HepG2 (cell line): ENCODE results near the gene CAMK4.

Source experiments
- CHCHD3 ChIP-seq: sonication (generic); formaldehyde crosslinking; IDR thresholded peaks from 2 replicates; pipeline ENCODE4 v1.8.0; 2022; ENCODE audit warnings: mild to moderate bottlenecking, missing genetic modification reagents, moderate library complexity
- EEA1 ChIP-seq: sonication (generic); formaldehyde crosslinking; IDR thresholded peaks from 2 replicates; pipeline ENCODE4 v1.5.1; 2020; ENCODE audit warnings: mild to moderate bottlenecking, missing genetic modification reagents, borderline replicate concordance
- EP300 ChIP-seq, 3 experiments: sonication (generic) in 1 of 3; formaldehyde crosslinking in 1 of 3; IDR thresholded peaks; 2 replicates each; pipeline versions ENCODE4 v1.5.1 to v1.6.1; 2011 to 2020; ENCODE audit warnings: low read depth in 2 of 3, low read length in 2 of 3, borderline replicate concordance in 1 of 3, improper control_type of control experiment in 1 of 3, mild to moderate bottlenecking in 1 of 3, missing genetic modification reagents in 1 of 3, moderate library complexity in 1 of 3
- KLF6 ChIP-seq: IDR thresholded peaks from 2 replicates; pipeline ENCODE4 v1.8.0; 2016; ENCODE audit warnings: missing biosample characterization, missing genetic modification reagents
- NCOA5 ChIP-seq: sonication (generic); formaldehyde crosslinking; IDR thresholded peaks from 2 replicates; pipeline ENCODE4 v1.4.0; 2020; ENCODE audit warnings: missing genetic modification reagents
- NFRKB ChIP-seq: fragments of 450-650 bp; IDR thresholded peaks from 2 replicates; pipeline ENCODE4 v1.6.1; 2017
- NR2F6 ChIP-seq, 2 experiments: IDR thresholded peaks; 2 replicates each; pipeline ENCODE4 v1.6.1; 2016; ENCODE audit warnings: antibody characterized with exemption in 1 of 2, mild to moderate bottlenecking in 1 of 2
- POLR2AphosphoS5 ChIP-seq: IDR thresholded peaks from 2 replicates; pipeline ENCODE4 v1.6.1; 2012; ENCODE audit warnings: low read depth, low read length
- RFX5 ChIP-seq: IDR thresholded peaks from 2 replicates; pipeline ENCODE4 v1.6.1; 2011; ENCODE audit warnings: low read depth, low read length, improper control_type of control experiment
- TF ChIP-seq, protein P1 (sequence below): sonication (generic); formaldehyde crosslinking; IDR thresholded peaks from 2 replicates; pipeline ENCODE4 v1.5.0; 2020; ENCODE audit warnings: mild to moderate bottlenecking, missing genetic modification reagents
- TF ChIP-seq, protein P2 (sequence below): sonication (generic); formaldehyde crosslinking; conservative IDR thresholded peaks from 2 replicates; pipeline ENCODE4 v1.5.0; 2020; ENCODE audit warnings: missing genetic modification reagents

DNA sequence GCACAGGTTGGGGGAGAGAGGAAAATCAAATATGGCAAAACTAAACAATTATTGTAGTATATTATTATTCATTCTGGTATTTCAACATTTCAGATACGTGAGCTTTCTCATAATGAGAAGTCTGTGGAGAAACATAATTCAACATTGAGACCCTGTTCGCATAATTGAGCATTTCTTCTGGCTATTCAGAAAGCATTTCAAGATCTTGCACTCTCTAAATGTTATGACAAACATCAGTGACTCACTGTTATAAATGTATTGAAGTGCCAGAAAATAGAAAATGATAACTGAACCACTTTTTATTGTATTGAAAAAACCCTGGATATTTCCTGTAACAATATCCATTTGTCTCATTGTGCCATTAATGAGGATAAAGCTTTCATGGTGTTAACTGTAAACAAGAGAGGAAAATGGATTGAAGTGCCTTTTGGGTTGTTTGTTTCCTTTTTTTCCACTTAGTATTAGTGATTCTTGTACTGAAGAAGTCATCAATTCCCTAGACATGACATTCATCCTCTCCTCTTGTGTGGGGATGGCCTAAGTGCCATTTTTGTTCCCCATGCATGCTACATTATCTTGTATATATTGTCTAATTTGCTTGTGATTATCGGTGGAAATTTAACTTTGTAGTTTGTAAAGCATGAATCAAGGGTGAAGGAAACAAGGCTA is 124.6 kb downstream of the CAMK4 start:
- TF ChIP-seq NR2F6 (IDR thresholded peaks at IDR 0.05) (no peak), NR2F6 (CRISPR knock-in tag; IDR thresholded peaks at IDR 0.05) (no peak), KLF6 (CRISPR knock-in tag) (no peak), NFRKB (no peak), EEA1 (no peak), CHCHD3 (no peak), NCOA5 (CRISPR knock-in tag) (no peak), RFX5 (no peak), POLR2AphosphoS5 (no peak), EP300 (IDR thresholded peaks at IDR 0.05; ENCODE audit: low read depth in 2 of 2, low read length in 2 of 2) (no peak), EP300 (CRISPR knock-in tag; IDR thresholded peaks at IDR 0.05; ENCODE audit: borderline replicate concordance) (no peak)
- TF ChIP-seq, protein P1, sequence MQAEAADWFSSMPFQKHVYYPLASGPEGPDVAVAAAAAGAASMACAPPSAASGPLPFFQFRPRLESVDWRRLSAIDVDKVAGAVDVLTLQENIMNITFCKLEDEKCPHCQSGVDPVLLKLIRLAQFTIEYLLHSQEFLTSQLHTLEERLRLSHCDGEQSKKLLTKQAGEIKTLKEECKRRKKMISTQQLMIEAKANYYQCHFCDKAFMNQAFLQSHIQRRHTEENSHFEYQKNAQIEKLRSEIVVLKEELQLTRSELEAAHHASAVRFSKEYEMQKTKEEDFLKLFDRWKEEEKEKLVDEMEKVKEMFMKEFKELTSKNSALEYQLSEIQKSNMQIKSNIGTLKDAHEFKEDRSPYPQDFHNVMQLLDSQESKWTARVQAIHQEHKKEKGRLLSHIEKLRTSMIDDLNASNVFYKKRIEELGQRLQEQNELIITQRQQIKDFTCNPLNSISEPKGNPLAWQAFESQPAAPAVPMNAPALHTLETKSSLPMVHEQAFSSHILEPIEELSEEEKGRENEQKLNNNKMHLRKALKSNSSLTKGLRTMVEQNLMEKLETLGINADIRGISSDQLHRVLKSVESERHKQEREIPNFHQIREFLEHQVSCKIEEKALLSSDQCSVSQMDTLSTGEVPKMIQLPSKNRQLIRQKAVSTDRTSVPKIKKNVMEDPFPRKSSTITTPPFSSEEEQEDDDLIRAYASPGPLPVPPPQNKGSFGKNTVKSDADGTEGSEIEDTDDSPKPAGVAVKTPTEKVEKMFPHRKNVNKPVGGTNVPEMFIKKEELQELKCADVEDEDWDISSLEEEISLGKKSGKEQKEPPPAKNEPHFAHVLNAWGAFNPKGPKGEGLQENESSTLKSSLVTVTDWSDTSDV (CRISPR knock-in tag) = no peak
- TF ChIP-seq, protein P2, sequence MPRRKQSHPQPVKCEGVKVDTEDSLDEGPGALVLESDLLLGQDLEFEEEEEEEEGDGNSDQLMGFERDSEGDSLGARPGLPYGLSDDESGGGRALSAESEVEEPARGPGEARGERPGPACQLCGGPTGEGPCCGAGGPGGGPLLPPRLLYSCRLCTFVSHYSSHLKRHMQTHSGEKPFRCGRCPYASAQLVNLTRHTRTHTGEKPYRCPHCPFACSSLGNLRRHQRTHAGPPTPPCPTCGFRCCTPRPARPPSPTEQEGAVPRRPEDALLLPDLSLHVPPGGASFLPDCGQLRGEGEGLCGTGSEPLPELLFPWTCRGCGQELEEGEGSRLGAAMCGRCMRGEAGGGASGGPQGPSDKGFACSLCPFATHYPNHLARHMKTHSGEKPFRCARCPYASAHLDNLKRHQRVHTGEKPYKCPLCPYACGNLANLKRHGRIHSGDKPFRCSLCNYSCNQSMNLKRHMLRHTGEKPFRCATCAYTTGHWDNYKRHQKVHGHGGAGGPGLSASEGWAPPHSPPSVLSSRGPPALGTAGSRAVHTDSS (CRISPR knock-in tag) = no peak
